ENCODE results near the gene GABPB2.

The GABPB2 gene

GRCh38 chr1:151047591-151047924 lies 23.0 kb upstream of the GABPB2 start, which contains the start of gene C1orf56 (continued):
- TF ChIP-seq ZNF274 (IDR thresholded peaks at IDR 0.05; ENCODE audit: low read length) (no peak), ZNF274 (tag by site-specific recombination; IDR thresholded peaks at IDR 0.05; ENCODE audit: borderline replicate concordance) (no peak), ZNF549 (tag by site-specific recombination; IDR thresholded peaks at IDR 0.05) (no peak), ZNF37A (tag by site-specific recombination; IDR thresholded peaks at IDR 0.05) (no peak), TRIM28 (IDR thresholded peaks at IDR 0.05; ENCODE audit: borderline replicate concordance, low read length) (no peak), ZNF677 (tag by site-specific recombination; IDR thresholded peaks at IDR 0.05) (no peak), ZNF654 (tag by site-specific recombination; IDR thresholded peaks at IDR 0.05; ENCODE audit: low read depth) (no peak), ZNF184 (tag by site-specific recombination; IDR thresholded peaks at IDR 0.05) (no peak), ZBTB17 (tag by site-specific recombination; IDR thresholded peaks at IDR 0.05) (no peak), ZNF629 (tag by site-specific recombination; IDR thresholded peaks at IDR 0.05) (no peak), ZNF19 (tag by site-specific recombination; IDR thresholded peaks at IDR 0.05; ENCODE audit: low read depth) (no peak), SCRT2 (tag by site-specific recombination; IDR thresholded peaks at IDR 0.05) (no peak), HOXD13 (CRISPR knock-in tag; IDR thresholded peaks at IDR 0.05; ENCODE audit: borderline replicate concordance) (no peak), ZNF514 (tag by site-specific recombination; IDR thresholded peaks at IDR 0.05) (no peak), PRDM10 (tag by site-specific recombination; IDR thresholded peaks at IDR 0.05) (0 out of 2 replicates have a peak, but pooled peaks have one; percentile 17), ZNF302 (tag by site-specific recombination; IDR thresholded peaks at IDR 0.05; ENCODE audit: low read depth) (no peak), ZNF664 (tag by site-specific recombination; IDR thresholded peaks at IDR 0.05) (no peak), ZNF658 (tag by site-specific recombination; IDR thresholded peaks at IDR 0.05) (no peak), ZNF768 (tag by site-specific recombination; IDR thresholded peaks at IDR 0.05) (no peak), REPIN1 (tag by site-specific recombination; IDR thresholded peaks at IDR 0.05; ENCODE audit: low read depth) (no peak), GLI4 (tag by site-specific recombination; IDR thresholded peaks at IDR 0.05) (no peak), ZNF121 (tag by site-specific recombination; IDR thresholded peaks at IDR 0.05) (no peak), ZNF155 (tag by site-specific recombination; IDR thresholded peaks at IDR 0.05) (no peak), ZNF10 (tag by site-specific recombination; IDR thresholded peaks at IDR 0.05) (no peak), YY2 (tag by site-specific recombination; IDR thresholded peaks at IDR 0.05) (no peak), ZNF707 (tag by site-specific recombination; IDR thresholded peaks at IDR 0.05) (no peak), ZSCAN23 (tag by site-specific recombination; IDR thresholded peaks at IDR 0.05) (no peak)
- TF ChIP-seq, protein P1, sequence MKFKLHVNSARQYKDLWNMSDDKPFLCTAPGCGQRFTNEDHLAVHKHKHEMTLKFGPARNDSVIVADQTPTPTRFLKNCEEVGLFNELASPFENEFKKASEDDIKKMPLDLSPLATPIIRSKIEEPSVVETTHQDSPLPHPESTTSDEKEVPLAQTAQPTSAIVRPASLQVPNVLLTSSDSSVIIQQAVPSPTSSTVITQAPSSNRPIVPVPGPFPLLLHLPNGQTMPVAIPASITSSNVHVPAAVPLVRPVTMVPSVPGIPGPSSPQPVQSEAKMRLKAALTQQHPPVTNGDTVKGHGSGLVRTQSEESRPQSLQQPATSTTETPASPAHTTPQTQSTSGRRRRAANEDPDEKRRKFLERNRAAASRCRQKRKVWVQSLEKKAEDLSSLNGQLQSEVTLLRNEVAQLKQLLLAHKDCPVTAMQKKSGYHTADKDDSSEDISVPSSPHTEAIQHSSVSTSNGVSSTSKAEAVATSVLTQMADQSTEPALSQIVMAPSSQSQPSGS (tag by site-specific recombination; IDR thresholded peaks at IDR 0.05; ENCODE audit: low read depth), result no peak
- TF ChIP-seq, protein P2, sequence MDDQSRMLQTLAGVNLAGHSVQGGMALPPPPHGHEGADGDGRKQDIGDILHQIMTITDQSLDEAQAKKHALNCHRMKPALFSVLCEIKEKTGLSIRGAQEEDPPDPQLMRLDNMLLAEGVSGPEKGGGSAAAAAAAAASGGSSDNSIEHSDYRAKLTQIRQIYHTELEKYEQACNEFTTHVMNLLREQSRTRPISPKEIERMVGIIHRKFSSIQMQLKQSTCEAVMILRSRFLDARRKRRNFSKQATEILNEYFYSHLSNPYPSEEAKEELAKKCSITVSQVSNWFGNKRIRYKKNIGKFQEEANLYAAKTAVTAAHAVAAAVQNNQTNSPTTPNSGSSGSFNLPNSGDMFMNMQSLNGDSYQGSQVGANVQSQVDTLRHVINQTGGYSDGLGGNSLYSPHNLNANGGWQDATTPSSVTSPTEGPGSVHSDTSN (CRISPR knock-in tag; IDR thresholded peaks at IDR 0.05), result no peak
- TF ChIP-seq, protein P3, sequence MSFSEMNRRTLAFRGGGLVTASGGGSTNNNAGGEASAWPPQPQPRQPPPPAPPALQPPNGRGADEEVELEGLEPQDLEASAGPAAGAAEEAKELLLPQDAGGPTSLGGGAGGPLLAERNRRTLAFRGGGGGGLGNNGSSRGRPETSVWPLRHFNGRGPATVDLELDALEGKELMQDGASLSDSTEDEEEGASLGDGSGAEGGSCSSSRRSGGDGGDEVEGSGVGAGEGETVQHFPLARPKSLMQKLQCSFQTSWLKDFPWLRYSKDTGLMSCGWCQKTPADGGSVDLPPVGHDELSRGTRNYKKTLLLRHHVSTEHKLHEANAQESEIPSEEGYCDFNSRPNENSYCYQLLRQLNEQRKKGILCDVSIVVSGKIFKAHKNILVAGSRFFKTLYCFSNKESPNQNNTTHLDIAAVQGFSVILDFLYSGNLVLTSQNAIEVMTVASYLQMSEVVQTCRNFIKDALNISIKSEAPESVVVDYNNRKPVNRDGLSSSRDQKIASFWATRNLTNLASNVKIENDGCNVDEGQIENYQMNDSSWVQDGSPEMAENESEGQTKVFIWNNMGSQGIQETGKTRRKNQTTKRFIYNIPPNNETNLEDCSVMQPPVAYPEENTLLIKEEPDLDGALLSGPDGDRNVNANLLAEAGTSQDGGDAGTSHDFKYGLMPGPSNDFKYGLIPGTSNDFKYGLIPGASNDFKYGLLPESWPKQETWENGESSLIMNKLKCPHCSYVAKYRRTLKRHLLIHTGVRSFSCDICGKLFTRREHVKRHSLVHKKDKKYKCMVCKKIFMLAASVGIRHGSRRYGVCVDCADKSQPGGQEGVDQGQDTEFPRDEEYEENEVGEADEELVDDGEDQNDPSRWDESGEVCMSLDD (tag by site-specific recombination; IDR thresholded peaks at IDR 0.05), result peak; percentile 37; the same call in 1 of the 2 replicates
- TF ChIP-seq, protein P4, sequence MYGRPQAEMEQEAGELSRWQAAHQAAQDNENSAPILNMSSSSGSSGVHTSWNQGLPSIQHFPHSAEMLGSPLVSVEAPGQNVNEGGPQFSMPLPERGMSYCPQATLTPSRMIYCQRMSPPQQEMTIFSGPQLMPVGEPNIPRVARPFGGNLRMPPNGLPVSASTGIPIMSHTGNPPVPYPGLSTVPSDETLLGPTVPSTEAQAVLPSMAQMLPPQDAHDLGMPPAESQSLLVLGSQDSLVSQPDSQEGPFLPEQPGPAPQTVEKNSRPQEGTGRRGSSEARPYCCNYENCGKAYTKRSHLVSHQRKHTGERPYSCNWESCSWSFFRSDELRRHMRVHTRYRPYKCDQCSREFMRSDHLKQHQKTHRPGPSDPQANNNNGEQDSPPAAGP (tag by site-specific recombination; IDR thresholded peaks at IDR 0.05), result no peak
- TF ChIP-seq, protein P5, sequence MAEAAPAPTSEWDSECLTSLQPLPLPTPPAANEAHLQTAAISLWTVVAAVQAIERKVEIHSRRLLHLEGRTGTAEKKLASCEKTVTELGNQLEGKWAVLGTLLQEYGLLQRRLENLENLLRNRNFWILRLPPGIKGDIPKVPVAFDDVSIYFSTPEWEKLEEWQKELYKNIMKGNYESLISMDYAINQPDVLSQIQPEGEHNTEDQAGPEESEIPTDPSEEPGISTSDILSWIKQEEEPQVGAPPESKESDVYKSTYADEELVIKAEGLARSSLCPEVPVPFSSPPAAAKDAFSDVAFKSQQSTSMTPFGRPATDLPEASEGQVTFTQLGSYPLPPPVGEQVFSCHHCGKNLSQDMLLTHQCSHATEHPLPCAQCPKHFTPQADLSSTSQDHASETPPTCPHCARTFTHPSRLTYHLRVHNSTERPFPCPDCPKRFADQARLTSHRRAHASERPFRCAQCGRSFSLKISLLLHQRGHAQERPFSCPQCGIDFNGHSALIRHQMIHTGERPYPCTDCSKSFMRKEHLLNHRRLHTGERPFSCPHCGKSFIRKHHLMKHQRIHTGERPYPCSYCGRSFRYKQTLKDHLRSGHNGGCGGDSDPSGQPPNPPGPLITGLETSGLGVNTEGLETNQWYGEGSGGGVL (tag by site-specific recombination; IDR thresholded peaks at IDR 0.05), result peak; percentile 25; the same call in 1 of the 2 replicates

Data from HEK293 (cell line).